CD4-positive, alpha-beta T cell treated with Interleukin-17A for 1 hour (primary cell): ENCODE measurements around the gene RPP25L.
A peak's percentile ranks its signal among the peaks of the same experiment; 100 is the strongest.
"Not testable (repeated sequence)": the region's sequence is repeated elsewhere in the genome, so short reads cannot be mapped to it uniquely, and the experiment has no call there.

Source experiments
- DNase-seq: peaks from one replicate; pipeline ENCODE4 v3.0.0-alpha.2; 2020

RPP25L gene

GRCh38 chr9:34611811-34612787 is at the start of gene RPP25L:
RPP25L (minus strand) TSS chr9:34612097; CDS start chr9:34611296, 801 bp downstream.
- peak; percentile 85 for DNase-seq

- no peak for DNase-seq
Observed at GRCh38 chr9:34659592-34660253, 47.8 kb upstream of the RPP25L start.

- no peak for DNase-seq
Observed at GRCh38 chr9:34658461-34658860, 46.6 kb upstream of the RPP25L start.

- DNase-seq = no peak
Observed at GRCh38 chr9:34656992-34657391, 45.1 kb upstream of the RPP25L start.

- no peak for DNase-seq
Observed at GRCh38 chr9:34655394-34655793, 43.5 kb upstream of the RPP25L start.

GRCh38 chr9:34654323-34655051 is 42.6 kb upstream of the RPP25L start:
- no peak for DNase-seq

- no peak for DNase-seq
Observed at GRCh38 chr9:34653151-34654072, 41.5 kb upstream of the RPP25L start.

- DNase-seq = no peak
Observed at GRCh38 chr9:34652602-34653000, 40.7 kb upstream of the RPP25L start.

GRCh38 chr9:34651876-34652601 is 40.1 kb upstream of the RPP25L start, which contains the start of gene IL11RA:
IL11RA (plus strand) TSS chr9:34652185; CDS start chr9:34655218, 3,033 bp downstream.
- DNase-seq = peak; percentile 40

- no peak for DNase-seq
Observed at GRCh38 chr9:34651321-34651720, 39.4 kb upstream of the RPP25L start.

- DNase-seq = no peak
Observed at GRCh38 chr9:34650816-34651215, 38.9 kb upstream of the RPP25L start.

GRCh38 chr9:34648673-34649072 is 36.8 kb upstream of the RPP25L start:
- DNase-seq = no peak

- DNase-seq = peak; percentile 24
Observed at GRCh38 chr9:34647651-34648050, 35.8 kb upstream of the RPP25L start.

GRCh38 chr9:34647084-34647403 is 35.1 kb upstream of the RPP25L start:
- DNase-seq = no peak

GRCh38 chr9:34646211-34647083 is 34.5 kb upstream of the RPP25L start, which contains the start of gene GALT:
GALT (plus strand) TSS chr9:34646675; CDS start chr9:34646705, 30 bp downstream.
- DNase-seq = peak; percentile 97

GRCh38 chr9:34644766-34645314 is 32.9 kb upstream of the RPP25L start:
- no peak for DNase-seq

- DNase-seq = no peak
Observed at GRCh38 chr9:34642679-34643078, 30.8 kb upstream of the RPP25L start.

GRCh38 chr9:34639322-34639721 is 27.4 kb upstream of the RPP25L start:
- not testable (repeated sequence) for DNase-seq

GRCh38 chr9:34638138-34638445 is 26.2 kb upstream of the RPP25L start:
- no peak for DNase-seq
